ENCODE results near the gene SHF.

SHF gene

DNA sequence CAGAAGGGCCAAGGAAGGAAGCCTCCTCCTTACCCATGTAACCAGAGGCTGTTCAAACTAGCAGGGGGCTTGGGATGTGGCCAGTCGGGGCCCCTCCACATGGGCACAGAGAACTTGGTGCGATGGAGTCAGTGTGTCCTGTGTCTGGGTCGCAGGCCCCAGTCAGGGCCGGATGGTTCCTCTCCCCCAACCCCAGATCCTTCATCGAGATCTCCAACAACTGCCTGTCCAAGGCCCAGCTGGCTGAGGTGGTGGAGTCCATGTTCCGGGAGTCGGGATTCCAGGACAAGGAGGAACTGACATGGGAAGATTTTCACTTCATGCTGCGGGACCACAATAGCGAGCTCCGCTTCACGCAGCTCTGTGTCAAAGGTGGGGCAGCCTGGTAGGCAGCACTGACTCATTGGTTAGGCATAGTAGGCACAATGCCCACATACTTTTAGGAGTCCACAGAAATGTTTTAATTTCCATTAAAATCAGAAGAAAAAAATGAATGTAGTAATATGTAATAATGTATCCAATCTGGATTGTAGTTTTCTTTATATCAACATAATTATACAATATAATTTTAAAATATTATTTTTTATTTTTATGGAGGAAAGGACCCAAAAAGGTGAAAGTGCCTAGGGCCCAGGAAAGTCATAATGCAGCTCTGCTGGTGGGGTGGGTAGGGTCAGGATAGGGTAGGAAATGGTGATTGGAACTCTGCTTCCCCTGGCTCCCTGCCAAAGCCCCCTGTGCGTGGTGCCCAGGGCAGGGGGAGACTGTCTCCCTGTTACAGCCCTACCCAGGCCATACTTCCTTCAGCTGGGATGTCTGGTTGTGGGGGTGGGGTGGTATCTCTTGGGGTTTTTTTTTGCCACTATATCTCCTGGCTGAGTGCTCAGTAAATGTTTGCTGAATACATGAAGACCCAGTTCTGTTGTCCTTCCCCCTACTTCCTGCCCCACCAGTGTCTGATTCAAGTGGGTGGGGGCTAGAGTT is 39.4 kb downstream of the SHF start:
- TF ChIP-seq, protein P1, sequence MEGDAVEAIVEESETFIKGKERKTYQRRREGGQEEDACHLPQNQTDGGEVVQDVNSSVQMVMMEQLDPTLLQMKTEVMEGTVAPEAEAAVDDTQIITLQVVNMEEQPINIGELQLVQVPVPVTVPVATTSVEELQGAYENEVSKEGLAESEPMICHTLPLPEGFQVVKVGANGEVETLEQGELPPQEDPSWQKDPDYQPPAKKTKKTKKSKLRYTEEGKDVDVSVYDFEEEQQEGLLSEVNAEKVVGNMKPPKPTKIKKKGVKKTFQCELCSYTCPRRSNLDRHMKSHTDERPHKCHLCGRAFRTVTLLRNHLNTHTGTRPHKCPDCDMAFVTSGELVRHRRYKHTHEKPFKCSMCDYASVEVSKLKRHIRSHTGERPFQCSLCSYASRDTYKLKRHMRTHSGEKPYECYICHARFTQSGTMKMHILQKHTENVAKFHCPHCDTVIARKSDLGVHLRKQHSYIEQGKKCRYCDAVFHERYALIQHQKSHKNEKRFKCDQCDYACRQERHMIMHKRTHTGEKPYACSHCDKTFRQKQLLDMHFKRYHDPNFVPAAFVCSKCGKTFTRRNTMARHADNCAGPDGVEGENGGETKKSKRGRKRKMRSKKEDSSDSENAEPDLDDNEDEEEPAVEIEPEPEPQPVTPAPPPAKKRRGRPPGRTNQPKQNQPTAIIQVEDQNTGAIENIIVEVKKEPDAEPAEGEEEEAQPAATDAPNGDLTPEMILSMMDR (IDR thresholded peaks at IDR 0.05; ENCODE audit: poor library complexity, severe bottlenecking) = no peak
- H3K27ac ChIP-seq (ENCODE audit: poor library complexity, severe bottlenecking) = peak overlapping the region; percentile 21
- no peaks in the 10 kb centered on the region for H3K9me3 ChIP-seq (ENCODE audit: severe bottlenecking)

DNA sequence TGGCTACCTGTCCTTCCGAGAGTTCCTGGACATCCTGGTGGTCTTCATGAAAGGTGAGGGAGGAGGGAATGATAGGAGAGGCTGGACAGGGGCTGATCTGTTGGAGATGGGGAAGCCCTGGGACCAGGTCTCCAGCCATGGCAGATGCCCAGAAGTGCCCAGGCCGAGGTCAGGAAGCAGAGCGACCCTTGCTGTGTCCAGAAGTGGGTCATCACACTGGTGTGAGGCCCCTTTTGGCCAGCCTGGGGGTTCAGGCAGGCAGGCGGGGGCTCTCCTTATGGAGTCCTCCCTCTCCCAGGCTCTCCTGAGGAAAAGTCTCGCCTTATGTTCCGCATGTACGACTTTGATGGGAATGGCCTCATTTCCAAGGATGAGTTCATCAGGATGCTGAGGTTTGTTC is 40.2 kb downstream of the SHF start:
- Histone ChIP-seq H3K36me3 (ENCODE audit: low read depth) (no peaks in the 10 kb centered on the region; the same call in none of the 2 replicates), H3K9me3 (ENCODE audit: severe bottlenecking) (no peaks in the 10 kb centered on the region), H3K27me3 (ENCODE audit: insufficient read depth, poor library complexity, severe bottlenecking) (no peaks in the 10 kb centered on the region), H3K27ac (ENCODE audit: poor library complexity, severe bottlenecking) (no peak overlapping the region), H3K4me1 (ENCODE audit: insufficient read depth, poor library complexity, severe bottlenecking) (peaks cover 14% of the 10 kb centered on the region), H3K4me3 (ENCODE audit: severe bottlenecking) (no peak overlapping the region)
- TF ChIP-seq, protein P1 (IDR thresholded peaks at IDR 0.05; ENCODE audit: poor library complexity, severe bottlenecking) = no peak
- DNase-seq (ENCODE audit: low spot score) (no peak), ATAC-seq (ENCODE audit: low read depth) (no peak)

More for the DNA sequence above, 39.4 kb downstream of the SHF start:
- H3K4me1 ChIP-seq (ENCODE audit: insufficient read depth, poor library complexity, severe bottlenecking) = peaks cover 14% of the 10 kb centered on the region
- DNase-seq (ENCODE audit: low spot score) (no peak), ATAC-seq (ENCODE audit: low read depth) (peak; percentile 68)
- H3K27me3 ChIP-seq (ENCODE audit: insufficient read depth, poor library complexity, severe bottlenecking) = no peaks in the 10 kb centered on the region
- no peaks in the 10 kb centered on the region; the same call in none of the 2 replicates for H3K36me3 ChIP-seq (ENCODE audit: low read depth)
- no peak overlapping the region for H3K4me3 ChIP-seq (ENCODE audit: severe bottlenecking)

DNA sequence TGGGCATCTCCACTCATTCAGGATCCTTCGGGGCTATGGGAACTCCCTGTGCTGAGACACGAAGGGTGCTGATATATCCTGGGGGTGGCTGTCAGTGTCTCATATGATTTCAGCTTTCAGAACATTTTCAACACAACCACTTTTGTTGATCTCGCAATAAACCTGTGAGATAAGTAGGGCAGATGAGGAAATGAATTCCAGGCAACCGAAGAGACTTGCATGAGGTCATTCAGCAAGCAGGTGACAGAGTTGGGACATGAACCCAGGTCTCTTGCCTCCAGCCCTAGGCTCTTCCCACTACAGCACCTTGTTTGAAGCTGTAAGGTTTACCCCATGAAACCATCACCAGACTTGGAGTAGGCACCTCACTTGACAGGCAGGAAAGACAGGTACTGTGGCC is 41.4 kb downstream of the SHF start:
- H3K27me3 ChIP-seq (ENCODE audit: insufficient read depth, poor library complexity, severe bottlenecking) = no peaks in the 10 kb centered on the region
- DNase-seq (ENCODE audit: low spot score) = no peak

DNA sequence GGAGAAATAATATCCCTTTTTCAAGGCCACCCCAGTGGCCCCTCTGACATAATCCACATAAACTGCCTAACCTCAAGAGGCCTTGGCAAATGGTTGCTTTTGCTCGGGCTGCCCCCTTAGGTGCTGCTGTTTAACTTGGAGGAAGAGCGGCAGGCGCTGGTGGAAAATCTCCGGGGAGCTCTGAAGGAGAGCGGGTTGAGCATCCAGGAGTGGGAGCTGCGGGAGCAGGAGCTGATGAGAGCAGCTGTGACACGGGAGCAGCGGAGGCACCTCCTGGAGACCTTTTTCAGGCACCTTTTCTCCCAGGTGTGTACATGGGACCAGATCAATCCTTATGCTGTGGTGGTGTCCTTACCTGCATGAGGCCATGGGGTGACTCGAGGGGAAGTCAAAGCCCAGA is 43.0 kb downstream of the SHF start:
- Histone ChIP-seq H3K9me3 (ENCODE audit: severe bottlenecking) (no peaks in the 10 kb centered on the region), H3K4me1 (ENCODE audit: insufficient read depth, poor library complexity, severe bottlenecking) (peaks cover 14% of the 10 kb centered on the region), H3K36me3 (ENCODE audit: low read depth) (peaks cover 18% of the 10 kb centered on the region), H3K27ac (ENCODE audit: poor library complexity, severe bottlenecking) (no peak overlapping the region), H3K4me3 (ENCODE audit: severe bottlenecking) (no peak overlapping the region), H3K27me3 (ENCODE audit: insufficient read depth, poor library complexity, severe bottlenecking) (no peaks in the 10 kb centered on the region)
- TF ChIP-seq, protein P1 (IDR thresholded peaks at IDR 0.05; ENCODE audit: poor library complexity, severe bottlenecking) = no peak
- DNase-seq (ENCODE audit: low spot score) (peak; percentile 54), ATAC-seq (ENCODE audit: low read depth) (no peak)

More for the DNA sequence above, 41.4 kb downstream of the SHF start:
- H3K27ac ChIP-seq (ENCODE audit: poor library complexity, severe bottlenecking) = no peak overlapping the region
- no peak for ATAC-seq (ENCODE audit: low read depth)
- H3K36me3 ChIP-seq (ENCODE audit: low read depth) = peaks cover 7% of the 10 kb centered on the region
- H3K4me1 ChIP-seq (ENCODE audit: insufficient read depth, poor library complexity, severe bottlenecking) = peaks cover 14% of the 10 kb centered on the region
- H3K9me3 ChIP-seq (ENCODE audit: severe bottlenecking) = no peaks in the 10 kb centered on the region
- TF ChIP-seq, protein P1 (IDR thresholded peaks at IDR 0.05; ENCODE audit: poor library complexity, severe bottlenecking) = no peak
- H3K4me3 ChIP-seq (ENCODE audit: severe bottlenecking) = no peak overlapping the region

DNA sequence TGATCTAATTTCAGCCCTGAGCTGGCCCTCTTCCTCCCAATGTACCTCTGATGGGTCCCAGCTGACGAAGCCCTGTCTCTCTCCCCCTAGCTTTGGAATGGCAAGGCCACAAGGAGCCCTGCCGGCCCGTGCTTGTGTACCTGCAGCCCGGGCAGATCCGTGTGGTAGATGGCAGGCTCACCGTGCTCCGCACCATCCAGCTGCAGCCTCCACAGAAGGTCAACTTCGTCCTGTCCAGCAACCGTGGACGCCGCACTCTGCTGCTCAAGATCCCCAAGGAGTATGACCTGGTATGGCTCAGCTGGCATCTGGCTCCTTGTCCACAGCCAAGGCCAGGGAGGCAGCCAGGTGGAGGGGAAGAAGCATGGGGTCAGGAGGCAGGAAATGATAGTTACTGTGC is 43.8 kb downstream of the SHF start:
- no peak for ATAC-seq (ENCODE audit: low read depth)

More for the DNA sequence above, 43.8 kb downstream of the SHF start:
- H3K9me3 ChIP-seq (ENCODE audit: severe bottlenecking) = no peaks in the 10 kb centered on the region
- H3K36me3 ChIP-seq (ENCODE audit: low read depth) = peaks cover 19% of the 10 kb centered on the region
- H3K4me1 ChIP-seq (ENCODE audit: insufficient read depth, poor library complexity, severe bottlenecking) = peaks cover 11% of the 10 kb centered on the region
- peak; percentile 68 for DNase-seq (ENCODE audit: low spot score)
- no peak overlapping the region for H3K27ac ChIP-seq (ENCODE audit: poor library complexity, severe bottlenecking)
- TF ChIP-seq, protein P1 (IDR thresholded peaks at IDR 0.05; ENCODE audit: poor library complexity, severe bottlenecking) = no peak
- H3K27me3 ChIP-seq (ENCODE audit: insufficient read depth, poor library complexity, severe bottlenecking) = no peaks in the 10 kb centered on the region
- H3K4me3 ChIP-seq (ENCODE audit: severe bottlenecking) = no peak overlapping the region

All from RWPE2 (cell line).